Panc1 (cell line): ENCODE results near the gene GMEB1. TPM values are rescaled to one million over a fixed set of nuclear protein-coding genes. Genes with fewer than 3 reads are reported as not detected.

ENCODE experiments used
- ATAC-seq: fragments of 200-7000 bp; cut with Tn5 transposase; 2 replicates; pipeline ENCODE4 v1.9.1; 2020; ENCODE audit warnings: mild to moderate bottlenecking, moderate library complexity
- BruUV-seq: library from RNA; stranded (reverse); fragments of 400-500 nt; replicated peaks from 2 replicates; lab custom pipeline; 2021; lab: Mats Ljungman, UMichigan
- CTCF ChIA-PET: fragments of 300-600 bp; sonication (Branson Sonifier 250); formaldehyde crosslinking; loops from one replicate; lab custom pipeline; 2022; ENCODE audit warnings: antibody characterized with exemption; lab: Charles Lee
- POLR2A ChIA-PET: fragments of 300-600 bp; sonication (Branson Sonifier 250); formaldehyde crosslinking; loops from one replicate; lab custom pipeline; 2022; ENCODE audit warnings: antibody characterized with exemption; lab: Charles Lee
- DNase-seq: peaks from one replicate; pipeline ENCODE4 v3.0.0-alpha.2; 2010; ENCODE audit warnings: low read depth, low spot score
- H3K27ac ChIP-seq: 2 replicates; pipeline ENCODE4 v1.5.1; 2011; ENCODE audit warnings: mild to moderate bottlenecking, low read length, inconsistent platforms
- H3K27me3 ChIP-seq: fragments of 200-500 bp; sonication (Bioruptor generic); 2 replicates; pipeline ENCODE4 v1.6.0; 2014; ENCODE audit warnings: low read length, inconsistent platforms; ENCODE audit not compliant: control insufficient read depth, insufficient read depth
- H3K36me3 ChIP-seq: fragments of 200-500 bp; sonication (Bioruptor generic); 2 replicates; pipeline ENCODE4 v1.5.1; 2014; ENCODE audit warnings: inconsistent platforms, mild to moderate bottlenecking, low read length, moderate library complexity; ENCODE audit not compliant: control insufficient read depth, insufficient read depth
- H3K4me1 ChIP-seq: 2 replicates; pipeline ENCODE4 v1.5.1; 2011; ENCODE audit warnings: inconsistent platforms, mild to moderate bottlenecking, low read length, moderate library complexity; ENCODE audit not compliant: control insufficient read depth, insufficient read depth
- H3K4me3 ChIP-seq, 2 experiments: 2 replicates each; pipeline ENCODE4 v1.5.1; 2011 to 2012; ENCODE audit warnings: low read depth in 2 of 2, low read length in 2 of 2, mild to moderate bottlenecking in 2 of 2, inconsistent platforms in 1 of 2, moderate library complexity in 1 of 2
- H3K9me3 ChIP-seq: fragments of 200-500 bp; sonication (Bioruptor generic); 2 replicates; pipeline ENCODE4 v1.5.1; 2014; ENCODE audit warnings: low read depth, mild to moderate bottlenecking, inconsistent platforms, low read length, moderate library complexity; ENCODE audit not compliant: control insufficient read depth, insufficient read depth
- POLR2AphosphoS5 ChIP-seq: IDR thresholded peaks from 2 replicates; pipeline ENCODE4 v1.6.1; 2012; ENCODE audit warnings: mild to moderate bottlenecking, low read depth, low read length, moderate library complexity
- SIN3A ChIP-seq: IDR thresholded peaks from 2 replicates; pipeline ENCODE4 v1.6.1; 2012; ENCODE audit warnings: low read depth, mild to moderate bottlenecking, low read length, moderate library complexity, borderline replicate concordance; ENCODE audit not compliant: insufficient read depth
- TCF7L2 ChIP-seq: IDR thresholded peaks from 2 replicates; pipeline ENCODE4 v1.6.1; 2011; ENCODE audit warnings: mild to moderate bottlenecking, low read depth, low read length, inconsistent platforms
- in situ Hi-C: cut with HindIII; loops from 2 replicates; pipeline ENCODE4 v1.10.0; 2016; ENCODE audit warnings: low sequenced_read_pairs, low pct_unique_long_range_greater_than_20kb
- intact Hi-C: fragments of 100-400 bp; cut with micrococcal nuclease; formaldehyde crosslinking; loops from one replicate; pipeline ENCODE4 v1.10.0; 2022; ENCODE audit not compliant: unreplicated experiment
- total RNA-seq: library from RNA; stranded (reverse); gene quantifications from one replicate; pipeline ENCODE4 v1.2.1, GENCODE V29; 2021; ENCODE audit not compliant: unreplicated experiment
- TF ChIP-seq, protein P1 (sequence below), 2 experiments: IDR thresholded peaks; 2 replicates each; pipeline ENCODE4 v1.6.1; 2011 to 2012; ENCODE audit warnings: low read depth in 2 of 2, control low read depth in 1 of 2, low read length in 1 of 2, mild to moderate bottlenecking in 1 of 2, moderate library complexity in 1 of 2; ENCODE audit not compliant: insufficient read depth in 1 of 2
- TF ChIP-seq, protein P2 (sequence below): fragments of 450-650 bp; IDR thresholded peaks from 2 replicates; pipeline ENCODE4 v1.5.1; 2017; ENCODE audit warnings: mild to moderate bottlenecking

GMEB1 gene
- total RNA-seq, 1 experiment from 2014 or later = 13.8 TPM

DNA sequence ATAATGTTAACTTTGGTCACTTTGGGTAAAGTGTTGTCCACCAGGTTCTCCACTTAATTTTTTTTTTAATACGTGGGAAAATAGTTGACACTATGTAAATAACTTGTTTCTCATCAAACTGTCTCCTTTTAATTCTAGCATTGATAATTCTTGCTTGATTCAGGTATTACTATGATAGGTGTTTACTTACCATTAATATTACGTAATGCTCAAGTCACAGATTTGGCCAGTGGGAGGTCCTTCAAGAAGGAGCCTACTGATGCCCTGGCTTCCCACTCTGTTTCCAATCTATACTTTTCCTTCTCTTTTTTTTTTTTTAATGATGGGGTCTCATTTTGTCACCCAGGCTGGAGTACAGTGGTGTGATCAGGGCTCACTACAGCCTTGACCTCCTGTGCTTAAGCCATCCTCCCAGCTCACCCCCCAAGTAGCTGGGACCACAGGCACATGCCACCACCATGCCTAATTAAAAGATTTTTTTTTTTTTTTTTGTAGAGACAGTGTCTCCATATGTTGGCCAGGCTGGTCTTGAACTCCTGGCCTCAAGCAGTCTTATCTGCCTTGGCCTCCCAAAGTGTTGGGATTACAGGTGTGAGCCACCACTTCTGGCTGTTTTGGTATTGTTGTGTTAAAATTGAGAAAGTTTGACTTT lies 98.1 kb downstream of the GMEB1 start:
- ChIA-PET CTCF (no interaction called here), POLR2A (no interaction called here)
- DNase-seq (no peak), ATAC-seq (no peak)
- Histone ChIP-seq H3K27ac (no peak overlapping the region), H3K27me3 (no peaks in the 10 kb centered on the region), H3K4me1 (no peaks in the 10 kb centered on the region), H3K36me3 (peaks cover 14% of the 10 kb centered on the region), H3K4me3 (no peak overlapping the region), H3K9me3 (no peaks in the 10 kb centered on the region)
- intact Hi-C loops (no loop called here), in situ Hi-C loops (no loop called here)
- no TSS peak for BruUV-seq
- no peak for TF ChIP-seq TCF7L2
- no peak for TF ChIP-seq POLR2AphosphoS5
- TF ChIP-seq SIN3A = no peak
- TF ChIP-seq, protein P1, sequence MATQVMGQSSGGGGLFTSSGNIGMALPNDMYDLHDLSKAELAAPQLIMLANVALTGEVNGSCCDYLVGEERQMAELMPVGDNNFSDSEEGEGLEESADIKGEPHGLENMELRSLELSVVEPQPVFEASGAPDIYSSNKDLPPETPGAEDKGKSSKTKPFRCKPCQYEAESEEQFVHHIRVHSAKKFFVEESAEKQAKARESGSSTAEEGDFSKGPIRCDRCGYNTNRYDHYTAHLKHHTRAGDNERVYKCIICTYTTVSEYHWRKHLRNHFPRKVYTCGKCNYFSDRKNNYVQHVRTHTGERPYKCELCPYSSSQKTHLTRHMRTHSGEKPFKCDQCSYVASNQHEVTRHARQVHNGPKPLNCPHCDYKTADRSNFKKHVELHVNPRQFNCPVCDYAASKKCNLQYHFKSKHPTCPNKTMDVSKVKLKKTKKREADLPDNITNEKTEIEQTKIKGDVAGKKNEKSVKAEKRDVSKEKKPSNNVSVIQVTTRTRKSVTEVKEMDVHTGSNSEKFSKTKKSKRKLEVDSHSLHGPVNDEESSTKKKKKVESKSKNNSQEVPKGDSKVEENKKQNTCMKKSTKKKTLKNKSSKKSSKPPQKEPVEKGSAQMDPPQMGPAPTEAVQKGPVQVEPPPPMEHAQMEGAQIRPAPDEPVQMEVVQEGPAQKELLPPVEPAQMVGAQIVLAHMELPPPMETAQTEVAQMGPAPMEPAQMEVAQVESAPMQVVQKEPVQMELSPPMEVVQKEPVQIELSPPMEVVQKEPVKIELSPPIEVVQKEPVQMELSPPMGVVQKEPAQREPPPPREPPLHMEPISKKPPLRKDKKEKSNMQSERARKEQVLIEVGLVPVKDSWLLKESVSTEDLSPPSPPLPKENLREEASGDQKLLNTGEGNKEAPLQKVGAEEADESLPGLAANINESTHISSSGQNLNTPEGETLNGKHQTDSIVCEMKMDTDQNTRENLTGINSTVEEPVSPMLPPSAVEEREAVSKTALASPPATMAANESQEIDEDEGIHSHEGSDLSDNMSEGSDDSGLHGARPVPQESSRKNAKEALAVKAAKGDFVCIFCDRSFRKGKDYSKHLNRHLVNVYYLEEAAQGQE (IDR thresholded peaks at IDR 0.05; ENCODE audit: insufficient read depth in 1 of 2, low read depth in 2 of 2, low read length in 1 of 2) = no peak
- TF ChIP-seq, protein P2, sequence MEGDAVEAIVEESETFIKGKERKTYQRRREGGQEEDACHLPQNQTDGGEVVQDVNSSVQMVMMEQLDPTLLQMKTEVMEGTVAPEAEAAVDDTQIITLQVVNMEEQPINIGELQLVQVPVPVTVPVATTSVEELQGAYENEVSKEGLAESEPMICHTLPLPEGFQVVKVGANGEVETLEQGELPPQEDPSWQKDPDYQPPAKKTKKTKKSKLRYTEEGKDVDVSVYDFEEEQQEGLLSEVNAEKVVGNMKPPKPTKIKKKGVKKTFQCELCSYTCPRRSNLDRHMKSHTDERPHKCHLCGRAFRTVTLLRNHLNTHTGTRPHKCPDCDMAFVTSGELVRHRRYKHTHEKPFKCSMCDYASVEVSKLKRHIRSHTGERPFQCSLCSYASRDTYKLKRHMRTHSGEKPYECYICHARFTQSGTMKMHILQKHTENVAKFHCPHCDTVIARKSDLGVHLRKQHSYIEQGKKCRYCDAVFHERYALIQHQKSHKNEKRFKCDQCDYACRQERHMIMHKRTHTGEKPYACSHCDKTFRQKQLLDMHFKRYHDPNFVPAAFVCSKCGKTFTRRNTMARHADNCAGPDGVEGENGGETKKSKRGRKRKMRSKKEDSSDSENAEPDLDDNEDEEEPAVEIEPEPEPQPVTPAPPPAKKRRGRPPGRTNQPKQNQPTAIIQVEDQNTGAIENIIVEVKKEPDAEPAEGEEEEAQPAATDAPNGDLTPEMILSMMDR = no peak

Other genes with a start within 250 kb of the GMEB1 start
- gene RCC1, start 162.7 kb upstream of the GMEB1 start, total RNA-seq = 61.2 TPM
- 39.1 TPM for gene TRNAU1AP, start 115.7 kb upstream of the GMEB1 start, total RNA-seq
- 4.2 TPM for gene RAB42, start 76.5 kb upstream of the GMEB1 start, total RNA-seq
- gene TAF12, start 25.7 kb upstream of the GMEB1 start, total RNA-seq = 33.9 TPM
- gene RNU11, start 20.2 kb upstream of the GMEB1 start, total RNA-seq = not detected
- 97.3 TPM for gene YTHDF2, start 68.2 kb downstream of the GMEB1 start, total RNA-seq
- gene OPRD1, start 143.4 kb downstream of the GMEB1 start, total RNA-seq = 5.4 TPM
- gene EPB41, start 245.8 kb downstream of the GMEB1 start, total RNA-seq = 20.2 TPM